ENCODE results near the gene KIF3A.

Gene KIF3A

DNA sequence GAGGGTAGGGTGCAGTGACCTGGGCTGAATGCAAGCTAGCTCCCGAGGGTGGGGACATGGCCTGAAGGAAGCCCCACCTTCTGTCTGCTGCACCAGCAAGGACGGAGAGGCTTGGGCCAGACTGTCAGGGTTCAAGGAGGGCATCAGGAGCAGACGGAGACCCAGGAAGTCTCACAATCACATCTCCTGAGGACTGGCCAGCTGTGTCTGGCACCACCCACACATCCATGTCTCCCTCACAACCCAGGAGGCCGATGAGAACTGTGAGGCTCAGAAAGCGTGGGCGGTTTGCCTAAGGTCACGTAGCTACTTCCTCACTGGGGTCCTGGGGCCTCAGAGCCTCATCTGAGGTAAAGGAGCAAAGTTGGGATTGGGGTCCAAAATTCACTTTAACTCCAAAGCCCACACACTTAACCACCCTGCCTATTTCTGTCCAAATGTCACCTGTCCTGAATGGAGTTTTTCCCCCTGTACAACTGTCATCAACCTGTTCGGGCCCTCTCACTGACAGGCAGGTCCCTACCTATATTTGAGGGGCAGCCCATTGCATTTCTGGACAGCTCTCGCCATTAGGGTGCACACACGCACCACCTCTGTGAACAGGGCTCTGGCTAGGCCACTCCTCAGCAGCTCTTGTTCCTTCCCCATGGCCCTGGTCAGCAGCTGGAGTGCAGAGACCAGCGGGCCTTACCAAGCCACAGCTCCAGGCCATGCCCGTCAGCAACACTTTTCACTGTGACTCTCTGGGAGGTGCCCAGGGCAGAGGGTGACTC, 75.9 kb downstream of the KIF3A start:
- no peak for DNase-seq

DNA sequence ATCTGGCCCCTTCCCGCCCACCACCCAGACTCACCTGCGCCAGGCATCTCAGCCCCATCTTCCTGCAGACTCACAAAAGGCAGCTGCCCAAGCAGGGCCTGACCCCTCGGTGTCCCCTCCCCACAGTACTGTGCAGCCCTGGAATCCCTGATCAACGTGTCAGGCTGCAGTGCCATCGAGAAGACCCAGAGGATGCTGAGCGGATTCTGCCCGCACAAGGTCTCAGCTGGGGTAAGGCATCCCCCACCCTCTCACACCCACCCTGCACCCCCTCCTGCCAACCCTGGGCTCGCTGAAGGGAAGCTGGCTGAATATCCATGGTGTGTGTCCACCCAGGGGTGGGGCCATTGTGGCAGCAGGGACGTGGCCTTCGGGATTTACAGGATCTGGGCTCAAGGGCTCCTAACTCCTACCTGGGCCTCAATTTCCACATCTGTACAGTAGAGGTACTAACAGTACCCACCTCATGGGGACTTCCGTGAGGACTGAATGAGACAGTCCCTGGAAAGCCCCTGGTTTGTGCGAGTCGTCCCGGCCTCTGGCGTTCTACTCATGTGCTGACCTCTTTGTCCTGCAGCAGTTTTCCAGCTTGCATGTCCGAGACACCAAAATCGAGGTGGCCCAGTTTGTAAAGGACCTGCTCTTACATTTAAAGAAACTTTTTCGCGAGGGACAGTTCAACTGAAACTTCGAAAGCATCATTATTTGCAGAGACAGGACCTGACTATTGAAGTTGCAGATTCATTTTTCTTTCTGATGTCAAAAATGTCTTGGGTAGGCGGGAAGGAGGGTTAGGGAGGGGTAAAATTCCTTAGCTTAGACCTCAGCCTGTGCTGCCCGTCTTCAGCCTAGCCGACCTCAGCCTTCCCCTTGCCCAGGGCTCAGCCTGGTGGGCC, 77.5 kb downstream of the KIF3A start:
- DNase-seq = no peak

DNA sequence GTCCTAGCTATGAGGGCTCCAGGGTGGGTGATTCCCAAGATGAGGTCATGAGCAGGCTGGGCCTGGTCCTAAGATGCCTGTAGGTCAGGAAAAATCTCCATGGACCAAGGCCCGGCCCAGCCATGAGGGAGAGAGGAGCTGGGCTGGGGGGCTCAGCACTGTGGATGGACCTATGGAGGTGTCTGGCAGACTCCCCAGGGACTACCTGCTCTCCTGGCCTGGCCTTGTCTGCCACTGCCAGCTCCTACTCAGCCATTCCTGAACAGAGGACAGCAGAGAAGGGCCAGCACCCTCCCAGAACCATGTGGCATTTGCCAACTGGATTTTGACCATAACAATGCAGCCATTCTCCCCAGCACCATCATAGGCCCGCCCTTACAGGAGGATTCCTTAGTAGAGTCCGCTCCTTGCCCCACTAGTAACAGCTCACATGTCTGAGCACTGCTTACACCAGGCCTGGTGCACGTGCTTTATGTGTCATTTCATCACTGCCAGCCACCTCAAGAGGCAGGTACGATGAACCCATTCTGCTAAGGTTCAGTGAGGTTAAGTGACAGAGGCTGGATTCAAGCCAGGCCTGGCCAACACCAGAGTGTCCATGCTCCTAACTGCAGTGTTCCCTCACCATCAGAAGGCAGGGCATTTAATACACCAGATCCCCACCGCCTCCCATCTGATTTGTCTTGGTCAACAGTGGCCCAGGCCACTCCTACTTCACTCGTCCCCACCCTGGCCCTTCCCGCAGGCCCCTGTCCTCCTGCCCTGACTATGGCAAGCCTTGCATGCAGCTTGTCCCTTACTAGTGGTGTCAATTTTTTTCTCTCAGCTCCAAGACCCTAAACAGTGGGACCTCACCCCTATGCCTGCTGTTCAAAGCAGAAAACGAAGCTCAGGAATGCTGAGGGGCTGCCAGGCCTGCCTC, 78.7 kb downstream of the KIF3A start:
- DNase-seq = no peak

DNA sequence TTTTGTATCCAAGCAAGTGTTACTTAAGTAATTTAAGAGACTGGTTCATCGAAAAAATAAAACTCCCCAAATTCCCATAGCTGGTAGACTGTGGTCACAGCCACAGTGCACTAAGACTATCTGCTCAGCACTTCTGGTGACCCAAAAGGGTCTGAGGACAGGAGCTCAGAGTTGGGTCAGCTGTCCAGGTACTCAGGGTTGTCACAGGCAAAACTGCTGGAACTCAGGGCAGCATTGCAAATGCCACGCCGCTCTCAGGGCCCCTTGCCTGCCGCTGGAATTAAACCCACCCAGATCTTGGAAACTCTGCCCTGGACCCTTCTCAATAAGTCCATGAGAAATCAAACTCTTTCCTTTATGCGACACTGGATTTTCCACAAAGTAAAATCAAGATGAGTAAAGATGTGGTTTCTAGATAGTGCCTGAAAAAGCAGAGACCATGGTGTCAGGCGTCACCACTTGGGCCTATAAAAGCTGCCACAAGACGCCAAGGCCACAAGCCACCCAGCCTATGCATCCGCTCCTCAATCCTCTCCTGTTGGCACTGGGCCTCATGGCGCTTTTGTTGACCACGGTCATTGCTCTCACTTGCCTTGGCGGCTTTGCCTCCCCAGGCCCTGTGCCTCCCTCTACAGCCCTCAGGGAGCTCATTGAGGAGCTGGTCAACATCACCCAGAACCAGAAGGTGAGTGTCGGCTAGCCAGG, 79.5 kb downstream of the KIF3A start, which contains the start of gene IL13:
IL13 (plus strand) TSS at position 498 of the 705 bp plus-strand sequence; CDS start at position 512, 14 bp downstream.
- no peak for DNase-seq

DNA sequence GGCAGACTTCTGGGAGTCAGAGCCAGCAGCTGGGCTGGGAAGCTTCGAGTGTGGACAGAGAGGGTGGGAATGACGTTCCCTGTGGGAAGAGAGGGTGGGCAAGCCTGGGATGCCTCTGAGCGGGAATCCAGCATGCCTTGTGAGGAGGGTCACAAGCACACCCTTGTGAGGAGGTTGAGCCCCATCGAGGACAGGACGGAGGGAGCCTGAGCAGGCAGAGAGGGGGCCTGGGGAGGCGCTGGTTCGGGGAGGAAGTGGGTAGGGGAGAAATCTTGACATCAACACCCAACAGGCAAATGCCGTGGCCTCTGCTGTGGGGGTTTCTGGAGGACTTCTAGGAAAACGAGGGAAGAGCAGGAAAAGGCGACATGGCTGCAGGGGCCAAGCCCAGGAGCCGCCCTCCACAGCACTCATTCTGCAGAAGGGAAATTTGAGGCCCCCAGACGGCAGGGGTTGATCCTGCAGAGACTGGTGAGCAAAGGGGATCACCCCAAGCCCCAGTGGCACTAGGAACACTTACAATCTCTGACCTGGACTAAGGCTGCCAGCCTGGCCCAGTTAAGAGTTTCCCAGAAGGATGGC, 80.5 kb downstream of the KIF3A start:
- no peak for DNase-seq

DNA sequence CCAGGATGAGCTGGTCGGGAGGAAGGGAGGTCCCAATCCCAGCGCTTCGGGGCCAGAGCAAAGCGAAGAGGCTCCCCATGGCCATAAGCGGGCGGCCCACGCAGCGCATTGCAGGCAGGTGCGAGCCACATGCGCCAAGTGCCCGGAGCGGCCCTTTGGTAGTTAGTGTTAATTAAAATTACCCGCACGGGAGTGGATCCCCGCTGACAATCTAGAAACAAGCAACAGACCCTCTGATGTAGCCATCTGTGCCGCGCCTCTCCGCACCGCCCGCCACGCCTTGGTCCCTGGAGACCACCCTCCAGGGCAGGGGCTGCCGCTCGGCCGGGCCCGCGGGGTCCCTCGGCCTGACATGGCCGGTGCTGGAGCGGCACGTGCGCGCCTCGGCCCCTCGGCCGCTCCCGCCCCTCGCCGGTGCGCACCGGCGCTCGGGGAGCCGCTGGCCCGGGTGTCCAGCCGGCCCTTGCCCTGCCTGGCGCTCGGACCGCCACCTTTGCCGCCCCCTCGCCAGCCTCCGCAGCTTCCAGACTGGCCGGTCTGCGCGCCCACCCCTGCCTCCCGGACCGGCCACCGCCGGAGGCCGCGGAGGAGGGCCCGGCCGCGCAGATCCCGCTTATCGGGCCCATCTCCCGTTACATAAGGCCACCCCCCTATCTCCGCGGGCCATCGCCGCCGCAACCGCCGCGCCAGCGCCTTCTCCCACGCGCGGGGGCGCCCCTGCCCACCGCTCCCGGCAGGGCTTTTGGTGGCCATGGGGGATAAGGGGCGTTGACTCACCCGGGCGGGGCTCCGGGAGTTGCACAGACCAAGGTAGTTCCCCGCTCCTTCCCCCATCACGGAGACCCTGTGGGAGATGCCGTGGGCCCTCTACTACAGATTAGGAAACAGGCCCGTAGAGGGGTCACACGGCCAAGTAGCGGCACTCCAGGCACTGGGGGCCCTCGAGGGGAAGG, 81.2 kb downstream of the KIF3A start:
- DNase-seq = peak; percentile 33 to 46

DNA sequence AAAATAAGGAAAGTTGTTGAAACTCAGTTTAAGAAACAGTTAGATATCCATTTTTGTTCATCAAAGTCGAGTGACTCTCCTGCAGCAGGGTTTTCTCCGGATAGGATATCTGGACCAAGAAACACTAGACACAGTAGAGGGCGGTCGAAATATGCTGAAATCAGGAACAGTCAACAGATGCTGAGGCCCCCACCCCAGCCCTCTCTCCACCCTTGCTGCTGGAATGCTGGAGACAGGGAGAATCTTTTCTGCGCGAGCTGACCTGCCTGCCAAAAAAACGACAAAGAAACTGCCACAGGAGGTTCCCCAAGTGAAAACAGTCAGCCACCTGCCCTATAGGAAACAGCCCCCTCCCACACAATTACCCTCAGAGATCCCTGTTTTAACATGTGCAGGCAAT, 83.6 kb downstream of the KIF3A start:
- no peak for DNase-seq

DNA sequence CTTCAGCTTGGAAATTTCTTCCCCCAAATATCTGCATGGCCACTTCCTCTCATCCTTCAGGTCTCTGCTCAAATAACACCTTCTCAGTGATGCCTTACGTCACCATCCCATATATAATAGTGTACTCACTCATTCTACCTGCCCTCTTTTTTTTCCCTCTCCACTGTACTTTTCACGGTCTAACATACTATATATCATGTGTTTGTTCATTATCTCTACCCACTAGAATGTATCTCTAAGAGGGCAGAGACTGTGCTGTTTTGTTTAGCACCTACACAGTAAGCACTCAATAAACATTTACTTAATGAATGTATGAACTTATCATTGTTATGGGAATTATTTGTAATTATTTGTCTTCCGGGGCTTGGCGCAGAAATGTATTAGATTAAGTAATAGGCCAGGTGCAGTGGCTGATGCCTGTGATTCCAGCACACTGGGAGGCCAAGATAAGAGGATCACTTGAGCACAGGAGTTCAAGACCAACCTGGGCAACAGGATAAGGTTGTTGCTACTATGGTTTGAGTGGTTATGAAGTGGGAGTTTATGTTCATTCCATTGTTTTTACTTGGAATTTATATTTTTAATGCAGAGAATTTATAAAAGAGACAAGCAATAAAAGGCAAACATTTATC, 85.4 kb downstream of the KIF3A start:
- no peak for DNase-seq

DNA sequence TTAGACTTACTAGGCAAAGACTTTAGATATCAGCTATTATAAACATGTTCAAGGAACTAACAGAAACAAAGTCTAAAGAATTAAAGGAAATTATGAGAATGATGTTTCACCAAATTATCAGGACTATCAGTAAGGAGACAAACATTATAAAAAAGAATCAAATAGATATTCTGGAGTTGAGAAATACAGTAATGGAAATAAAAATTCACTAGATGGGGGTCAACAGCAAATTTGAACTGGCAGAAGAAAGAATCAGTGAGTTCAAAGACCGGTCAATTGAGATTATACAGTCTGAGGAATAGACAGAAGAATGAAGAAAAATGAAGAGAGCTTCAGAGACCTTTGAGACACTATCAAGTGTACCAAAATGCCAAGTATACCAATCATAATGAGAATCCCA, 89.0 kb downstream of the KIF3A start:
- DNase-seq = no peak

DNA sequence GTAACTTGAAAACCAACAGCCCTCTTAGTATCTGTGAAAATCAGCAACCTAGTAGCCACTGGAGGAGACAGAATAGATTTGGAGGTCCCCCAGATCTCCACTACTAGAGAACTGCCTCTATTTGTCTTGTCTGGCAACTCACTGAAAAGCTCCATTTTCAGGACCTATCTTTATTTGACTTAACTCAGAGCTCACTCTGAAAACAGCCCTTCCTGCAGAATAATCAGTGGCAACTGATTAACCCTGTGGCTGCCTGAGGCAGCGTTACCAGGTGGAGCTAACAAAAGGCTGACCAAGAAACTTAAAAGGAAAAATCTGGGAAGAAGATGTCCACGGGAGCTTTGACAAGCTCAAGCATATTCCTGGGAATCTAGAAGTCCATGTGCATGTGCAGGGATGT, 89.9 kb downstream of the KIF3A start:
- DNase-seq = no peak

DNA sequence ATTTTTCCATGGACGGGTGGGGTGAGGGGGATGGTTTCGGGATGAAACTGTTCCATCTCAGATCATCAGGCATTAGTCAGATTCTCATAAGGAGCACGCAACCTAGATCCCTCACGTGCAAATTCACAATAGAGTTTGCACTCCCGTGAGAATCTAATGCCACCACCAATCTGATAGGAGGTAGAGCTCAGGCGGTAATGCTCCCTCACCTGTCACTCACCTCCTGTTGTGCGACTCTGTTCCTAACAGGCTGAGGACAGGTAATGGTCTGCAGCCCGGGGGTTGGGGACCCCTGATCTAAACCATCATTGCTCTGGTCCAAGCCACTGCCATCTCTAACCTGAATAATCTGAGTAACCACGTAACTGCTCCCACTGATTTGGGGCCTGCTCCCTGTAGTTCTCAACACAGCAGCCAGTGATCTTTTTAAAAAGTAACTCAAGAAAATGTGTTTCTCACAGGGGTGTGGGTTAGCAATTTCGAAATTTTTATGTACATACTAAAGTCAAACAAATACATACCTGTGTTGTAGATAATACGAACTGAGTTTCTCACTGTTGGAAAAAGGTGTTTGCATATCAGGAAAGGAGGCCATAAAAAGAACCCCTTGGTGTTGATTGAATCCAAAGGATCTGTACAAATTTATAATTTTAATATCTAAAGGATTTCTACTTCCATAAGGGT, 90.6 kb downstream of the KIF3A start:
- DNase-seq = no peak

DNA sequence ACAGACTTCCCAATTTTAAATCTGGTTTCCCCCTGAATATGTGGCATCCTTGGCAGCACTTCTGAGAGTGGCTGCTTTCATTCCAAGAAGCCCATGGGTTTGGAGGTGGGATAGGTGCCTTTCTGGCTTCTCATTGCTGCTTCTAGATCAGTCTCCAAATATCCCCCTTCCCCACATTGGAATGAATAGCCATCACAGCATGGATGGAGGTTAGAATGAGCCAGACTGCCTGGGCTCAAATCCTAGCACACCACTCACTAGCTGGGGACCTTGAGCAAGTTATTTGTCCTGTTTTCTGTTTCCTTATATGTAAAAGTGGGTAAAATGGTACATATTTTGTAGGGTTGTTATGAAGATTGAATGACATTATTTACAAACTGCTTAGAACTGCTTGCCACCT, 93.2 kb downstream of the KIF3A start:
- no peak for DNase-seq

All from CD4-positive, alpha-beta T cell treated with Interleukin-4 for 1 hour (primary cell).